NCI-H187 treated with DMSO at 0.1 percent for 48 hours (cell line): ENCODE measurements around the gene HTT-AS.

Source experiments
- DNase-seq: peaks from one replicate; lab custom pipeline; 2025; lab: John Stamatoyannopoulos, UW

Gene HTT-AS

DNA sequence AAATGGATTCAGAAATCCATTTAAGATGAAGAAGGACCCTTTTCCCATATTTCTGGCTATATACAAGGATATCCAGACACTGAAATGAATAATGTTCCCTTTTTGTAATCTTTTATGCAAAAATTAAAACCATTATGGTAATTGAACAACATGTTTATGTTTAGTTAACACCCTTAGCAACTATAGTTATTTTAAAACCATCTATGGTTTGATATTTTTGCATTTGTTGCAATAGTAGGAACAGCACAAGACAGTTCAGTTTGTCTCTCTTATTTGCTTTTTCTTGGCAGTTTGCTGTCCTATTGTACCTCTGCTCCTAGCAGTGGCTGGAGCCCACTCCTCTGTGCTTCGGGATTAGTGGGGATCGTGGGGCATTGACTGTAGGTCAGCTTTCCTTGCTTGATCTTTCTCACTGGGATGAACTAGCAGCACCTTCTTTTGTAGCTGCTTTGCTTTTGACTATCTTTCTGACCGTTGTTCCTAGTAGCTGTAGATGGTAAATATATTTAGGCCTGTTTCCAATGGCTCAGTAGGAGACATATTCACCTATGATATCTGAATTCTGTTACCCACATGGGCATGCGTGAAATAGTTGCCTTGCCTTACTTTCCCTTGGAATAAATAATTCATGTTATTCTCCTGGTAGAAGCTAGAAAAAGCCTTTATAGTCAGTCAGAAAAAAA, 12.9 kb upstream of the HTT-AS start:
- DNase-seq: no peak

DNA sequence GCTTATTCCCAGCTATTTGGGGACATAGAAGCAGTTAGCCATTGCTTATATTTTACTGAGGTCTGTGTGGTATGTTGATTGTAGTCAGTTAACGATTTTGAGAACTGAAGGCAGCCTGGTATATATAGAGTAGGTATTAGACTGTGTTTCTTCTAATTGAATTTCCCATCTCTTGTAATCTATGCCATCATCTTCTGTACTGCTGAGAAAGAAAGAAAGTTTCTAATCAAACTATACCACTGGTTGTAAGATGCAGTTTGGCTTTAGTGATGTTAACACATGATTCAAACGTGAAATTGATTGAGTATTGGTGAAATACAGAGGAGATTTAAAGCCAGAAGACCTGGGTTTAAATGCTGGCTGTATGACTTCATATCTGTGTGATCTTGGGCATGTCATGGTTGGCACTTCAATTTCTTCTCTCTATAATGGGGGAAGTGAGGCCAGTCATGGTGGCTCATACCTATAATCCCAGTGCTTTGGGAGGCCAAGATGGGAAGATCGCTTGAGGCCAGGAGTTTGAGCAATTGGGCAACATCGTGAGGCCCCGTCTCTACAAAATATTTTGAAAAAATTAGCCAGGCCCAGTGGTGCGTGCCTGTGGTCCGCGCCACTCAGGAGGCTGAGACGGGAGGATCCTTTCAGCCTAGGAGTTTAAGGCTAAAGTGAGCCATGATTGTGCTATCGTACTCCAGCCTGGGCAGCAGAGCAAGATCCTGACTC, 11.8 kb upstream of the HTT-AS start:
- DNase-seq: no peak

DNA sequence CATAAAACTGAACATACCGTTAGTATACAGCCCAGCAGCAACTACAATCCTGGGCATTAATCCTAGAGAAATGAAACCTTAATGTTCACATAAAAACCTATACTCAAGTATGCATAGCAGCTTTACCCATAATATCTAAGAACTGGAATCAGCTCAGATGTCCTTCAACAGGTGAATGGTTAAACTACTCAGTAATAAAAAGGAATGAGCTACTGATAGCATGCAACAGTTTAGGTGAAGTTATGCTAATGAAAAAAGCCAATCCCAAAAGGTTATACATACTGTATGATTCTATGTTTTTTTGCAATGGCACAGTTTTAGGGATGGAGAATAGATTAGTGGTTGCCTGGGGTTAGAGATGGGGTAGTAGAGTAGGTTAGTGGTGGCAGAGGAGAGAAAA, 9.4 kb upstream of the HTT-AS start:
- no peak for DNase-seq

DNA sequence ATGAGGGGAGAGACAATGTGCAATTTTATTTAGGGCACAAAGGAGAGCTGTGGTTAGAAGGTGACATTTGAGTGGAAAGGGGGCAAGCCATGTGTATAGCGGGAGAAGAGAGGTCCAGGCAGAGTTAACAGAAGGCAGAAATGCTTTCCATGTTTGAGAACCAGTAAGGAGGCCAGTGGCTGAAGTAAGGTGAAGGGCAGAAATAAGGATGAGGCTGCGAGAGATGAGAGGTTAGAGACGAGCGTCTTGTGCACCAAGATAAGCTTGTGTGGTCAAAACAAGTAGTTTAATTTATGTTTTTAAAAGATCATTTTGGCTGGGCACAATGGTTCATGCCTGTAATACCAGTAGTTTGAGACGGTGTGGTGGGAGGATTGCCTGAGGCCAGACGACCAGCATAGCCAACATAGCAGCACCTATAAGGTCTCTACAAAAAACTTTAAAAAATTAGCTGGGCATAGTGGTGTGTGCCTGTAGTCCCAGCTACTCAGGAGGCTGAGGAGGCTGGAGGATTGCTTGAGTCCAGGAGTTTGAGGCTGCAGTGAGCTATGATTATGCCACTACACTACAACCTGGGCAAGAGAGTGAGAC, 8.7 kb upstream of the HTT-AS start:
- DNase-seq: no peak

DNA sequence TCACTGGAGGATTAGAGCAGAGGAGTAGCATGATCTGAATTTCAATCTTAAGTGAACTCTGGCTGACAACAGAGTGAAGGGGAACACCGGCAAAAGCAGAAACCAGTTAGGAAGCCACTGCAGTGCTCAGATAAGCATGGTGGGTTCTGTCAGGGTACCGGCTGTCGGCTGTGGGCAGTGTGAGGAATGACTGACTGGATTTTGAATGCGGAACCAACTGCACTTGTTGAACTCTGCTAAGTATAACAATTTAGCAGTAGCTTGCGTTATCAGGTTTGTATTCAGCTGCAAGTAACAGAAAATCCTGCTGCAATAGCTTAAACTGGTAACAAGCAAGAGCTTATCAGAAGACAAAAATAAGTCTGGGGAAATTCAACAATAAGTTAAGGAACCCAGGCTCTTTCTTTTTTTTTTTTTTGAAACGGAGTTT, 5.4 kb upstream of the HTT-AS start:
- DNase-seq: no peak

DNA sequence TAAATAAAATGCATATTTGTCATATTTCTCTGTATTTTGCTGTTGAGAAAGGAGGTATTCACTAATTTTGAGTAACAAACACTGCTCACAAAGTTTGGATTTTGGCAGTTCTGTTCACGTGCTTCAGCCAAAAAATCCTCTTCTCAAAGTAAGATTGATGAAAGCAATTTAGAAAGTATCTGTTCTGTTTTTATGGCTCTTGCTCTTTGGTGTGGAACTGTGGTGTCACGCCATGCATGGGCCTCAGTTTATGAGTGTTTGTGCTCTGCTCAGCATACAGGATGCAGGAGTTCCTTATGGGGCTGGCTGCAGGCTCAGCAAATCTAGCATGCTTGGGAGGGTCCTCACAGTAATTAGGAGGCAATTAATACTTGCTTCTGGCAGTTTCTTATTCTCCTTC, 3.5 kb upstream of the HTT-AS start:
- DNase-seq: no peak

DNA sequence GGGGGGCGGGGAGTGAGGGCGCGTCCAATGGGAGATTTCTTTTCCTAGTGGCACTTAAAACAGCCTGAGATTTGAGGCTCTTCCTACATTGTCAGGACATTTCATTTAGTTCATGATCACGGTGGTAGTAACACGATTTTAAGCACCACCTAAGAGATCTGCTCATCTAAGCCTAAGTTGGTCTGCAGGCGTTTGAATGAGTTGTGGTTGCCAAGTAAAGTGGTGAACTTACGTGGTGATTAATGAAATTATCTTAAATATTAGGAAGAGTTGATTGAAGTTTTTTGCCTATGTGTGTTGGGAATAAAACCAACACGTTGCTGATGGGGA, 1.3 kb upstream of the HTT-AS start:
- no peak for DNase-seq

DNA sequence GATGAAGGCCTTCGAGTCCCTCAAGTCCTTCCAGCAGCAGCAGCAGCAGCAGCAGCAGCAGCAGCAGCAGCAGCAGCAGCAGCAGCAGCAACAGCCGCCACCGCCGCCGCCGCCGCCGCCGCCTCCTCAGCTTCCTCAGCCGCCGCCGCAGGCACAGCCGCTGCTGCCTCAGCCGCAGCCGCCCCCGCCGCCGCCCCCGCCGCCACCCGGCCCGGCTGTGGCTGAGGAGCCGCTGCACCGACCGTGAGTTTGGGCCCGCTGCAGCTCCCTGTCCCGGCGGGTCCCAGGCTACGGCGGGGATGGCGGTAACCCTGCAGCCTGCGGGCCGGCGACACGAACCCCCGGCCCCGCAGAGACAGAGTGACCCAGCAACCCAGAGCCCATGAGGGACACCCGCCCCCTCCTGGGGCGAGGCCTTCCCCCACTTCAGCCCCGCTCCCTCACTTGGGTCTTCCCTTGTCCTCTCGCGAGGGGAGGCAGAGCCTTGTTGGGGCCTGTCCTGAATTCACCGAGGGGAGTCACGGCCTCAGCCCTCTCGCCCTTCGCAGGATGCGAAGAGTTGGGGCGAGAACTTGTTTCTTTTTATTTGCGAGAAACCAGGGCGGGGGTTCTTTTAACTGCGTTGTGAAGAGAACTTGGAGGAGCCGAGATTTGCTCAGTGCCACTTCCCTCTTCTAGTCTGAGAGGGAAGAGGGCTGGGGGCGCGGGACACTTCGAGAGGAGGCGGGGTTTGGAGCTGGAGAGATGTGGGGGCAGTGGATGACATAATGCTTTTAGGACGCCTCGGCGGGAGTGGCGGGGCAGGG, 711 bp upstream of the HTT-AS start:
- no peak for DNase-seq

DNA sequence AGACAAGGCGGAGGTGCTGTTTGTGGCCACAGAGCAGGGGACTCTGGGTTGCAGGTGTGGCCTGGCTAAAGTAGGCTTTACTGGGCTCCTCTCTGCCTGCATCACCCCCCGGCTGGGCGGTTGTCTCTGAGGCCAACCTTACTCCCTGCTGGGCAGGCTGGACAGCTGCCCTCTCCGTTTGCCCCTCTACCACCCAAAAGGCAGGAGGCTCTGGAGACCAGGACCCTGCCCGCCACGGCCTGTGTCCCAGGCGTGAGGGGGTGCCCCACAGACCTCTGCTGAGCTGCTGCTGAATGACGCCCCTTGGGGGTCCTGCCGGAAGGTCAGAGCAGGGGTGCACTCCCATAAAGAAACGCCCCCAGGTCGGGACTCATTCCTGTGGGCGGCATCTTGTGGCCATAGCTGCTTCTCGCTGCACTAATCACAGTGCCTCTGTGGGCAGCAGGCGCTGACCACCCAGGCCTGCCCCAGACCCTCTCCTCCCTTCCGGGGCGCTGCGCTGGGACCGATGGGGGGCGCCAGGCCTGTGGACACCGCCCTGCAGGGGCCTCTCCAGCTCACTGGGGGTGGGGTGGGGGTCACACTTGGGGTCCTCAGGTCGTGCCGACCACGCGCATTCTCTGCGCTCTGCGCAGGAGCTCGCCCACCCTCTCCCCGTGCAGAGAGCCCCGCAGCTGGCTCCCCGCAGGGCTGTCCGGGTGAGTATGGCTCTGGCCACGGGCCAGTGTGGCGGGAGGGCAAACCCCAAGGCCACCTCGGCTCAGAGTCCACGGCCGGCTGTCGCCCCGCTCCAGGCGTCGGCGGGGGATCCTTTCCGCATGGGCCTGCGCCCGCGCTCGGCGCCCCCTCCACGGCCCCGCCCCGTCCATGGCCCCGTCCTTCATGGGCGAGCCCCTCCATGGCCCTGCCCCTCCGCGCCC, 920 bp downstream of the HTT-AS start:
- DNase-seq: no peak

DNA sequence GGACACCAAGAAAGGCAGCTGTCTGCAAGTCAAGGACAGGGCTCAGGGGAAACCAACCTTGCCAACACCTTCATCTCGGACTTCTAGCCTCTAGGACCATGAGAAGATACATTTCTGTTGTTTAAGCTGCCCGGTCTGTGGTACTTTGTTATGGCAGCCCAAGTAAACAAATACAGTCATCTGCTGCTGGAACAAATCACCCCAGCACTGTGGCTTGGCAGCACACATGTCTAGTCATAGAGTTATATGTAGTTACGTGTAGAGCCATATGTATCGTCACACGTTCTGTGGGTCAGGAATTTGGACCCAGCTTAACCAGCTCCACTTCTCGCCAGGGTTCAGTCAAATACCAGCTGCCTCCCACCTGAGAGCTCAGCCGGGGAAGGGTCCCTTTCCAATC, 2.5 kb downstream of the HTT-AS start:
- no peak for DNase-seq

DNA sequence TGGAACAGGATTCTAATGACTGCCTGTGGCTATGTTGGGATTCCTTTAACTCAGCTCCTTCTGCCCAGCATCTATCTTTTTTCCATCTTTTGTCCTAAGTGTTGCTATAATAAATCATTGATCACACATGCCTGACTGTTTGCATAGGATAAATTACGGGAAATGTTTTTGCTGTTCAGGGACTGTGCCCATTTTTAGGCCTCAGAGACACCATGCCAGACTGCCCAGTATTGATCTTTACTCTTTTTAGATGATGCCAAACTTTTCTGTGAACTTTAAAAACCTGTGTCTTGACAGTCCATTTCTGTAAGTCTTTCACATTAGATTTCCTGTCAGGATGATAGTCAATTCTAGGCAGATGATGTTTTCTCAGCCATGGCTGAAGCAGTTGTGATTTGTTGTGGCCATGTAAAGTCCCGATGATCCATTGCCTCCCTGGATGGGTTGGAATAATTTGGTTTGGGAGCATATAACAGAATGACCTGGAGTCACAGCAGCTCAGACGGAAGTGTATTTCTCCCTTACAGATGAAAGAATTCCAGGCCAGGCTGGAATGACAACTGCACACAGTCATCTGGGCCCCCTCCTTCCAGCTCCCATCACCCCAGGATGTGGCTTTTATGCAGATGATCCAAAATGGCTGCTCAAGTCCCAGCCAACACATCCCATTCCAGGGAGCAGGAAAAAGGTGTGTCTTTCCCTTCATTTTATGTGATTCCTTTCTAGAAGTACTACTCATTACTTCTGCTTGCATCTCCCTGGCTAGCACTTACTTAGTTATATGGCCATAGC, 3.4 kb downstream of the HTT-AS start:
- no peak for DNase-seq

DNA sequence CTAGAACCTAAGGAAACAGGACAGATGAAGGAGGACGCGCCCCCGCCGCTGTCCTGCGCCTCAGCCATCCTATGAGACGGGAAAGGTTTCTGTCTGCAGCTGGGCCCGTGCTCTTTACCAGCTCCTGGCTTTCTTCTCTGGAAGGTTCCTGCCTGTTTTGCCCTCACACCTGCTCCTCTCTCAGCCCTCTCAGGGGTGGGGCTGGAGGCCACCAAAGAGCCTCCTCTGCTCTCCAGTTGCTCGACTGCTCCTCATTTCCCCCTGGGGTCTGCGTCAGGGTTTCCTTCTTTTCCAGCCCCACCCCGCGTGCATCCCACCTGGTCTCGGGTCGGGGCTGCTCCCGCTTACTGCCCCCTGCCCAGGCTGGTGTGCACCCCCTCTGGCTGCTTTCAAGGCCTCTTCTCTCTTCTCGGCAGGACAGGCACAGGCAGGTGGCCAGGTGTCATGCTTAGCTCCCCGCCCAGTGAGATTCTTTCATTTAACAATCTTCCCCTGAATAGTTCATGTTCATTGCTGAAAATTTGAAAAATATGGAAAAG, 4.6 kb downstream of the HTT-AS start:
- DNase-seq: no peak

DNA sequence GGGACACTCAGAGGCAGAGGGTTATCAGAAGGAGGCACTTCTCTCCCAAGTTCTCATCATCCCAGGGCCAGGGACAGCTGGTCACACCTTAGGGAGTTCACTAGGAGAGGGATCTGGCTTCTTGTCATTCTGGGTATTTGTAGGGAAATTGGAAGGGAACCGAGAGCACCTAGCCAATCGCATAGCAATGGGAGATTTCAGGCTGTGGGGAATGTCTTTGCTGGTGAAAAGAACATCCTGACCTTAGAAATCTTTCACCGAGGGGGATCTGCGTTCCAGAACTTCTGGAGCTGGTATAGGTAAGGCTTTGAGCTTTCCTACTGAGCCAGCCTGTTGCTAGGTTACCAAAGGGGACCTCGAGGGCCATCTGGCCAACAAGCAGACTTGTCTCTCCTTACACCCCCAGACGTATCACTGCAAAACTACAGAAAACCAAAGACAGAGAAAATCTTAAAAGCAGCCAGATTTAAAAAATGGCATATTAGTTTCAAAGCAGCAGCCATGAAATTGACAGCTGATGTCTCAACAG, 6.8 kb downstream of the HTT-AS start:
- DNase-seq: no peak

DNA sequence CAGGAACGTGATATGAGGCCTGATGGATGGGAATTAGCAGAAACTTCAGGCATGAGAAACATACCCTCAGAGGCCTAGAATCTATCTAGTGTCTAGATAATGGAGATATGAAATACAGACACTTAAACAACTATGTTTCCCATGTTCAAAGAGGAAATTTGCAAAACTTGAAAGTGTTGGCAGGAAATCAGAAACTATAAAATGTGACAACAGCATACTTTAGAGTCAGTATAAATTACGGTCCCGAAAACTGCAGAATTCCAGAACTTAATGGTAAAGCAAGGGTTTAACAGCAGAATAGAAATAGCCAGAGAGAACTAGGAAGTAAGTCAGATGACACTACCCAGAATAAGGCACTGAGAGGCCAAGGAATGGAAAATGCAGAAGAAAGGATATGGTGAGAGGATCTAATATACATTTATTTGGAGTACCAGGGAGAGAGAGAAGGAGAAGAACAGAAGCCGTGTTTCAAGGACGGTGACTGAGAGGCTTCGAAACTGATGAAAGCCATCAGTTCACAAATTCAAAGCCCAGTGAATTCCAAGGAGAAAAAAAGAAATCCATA, 7.4 kb downstream of the HTT-AS start:
- no peak for DNase-seq

DNA sequence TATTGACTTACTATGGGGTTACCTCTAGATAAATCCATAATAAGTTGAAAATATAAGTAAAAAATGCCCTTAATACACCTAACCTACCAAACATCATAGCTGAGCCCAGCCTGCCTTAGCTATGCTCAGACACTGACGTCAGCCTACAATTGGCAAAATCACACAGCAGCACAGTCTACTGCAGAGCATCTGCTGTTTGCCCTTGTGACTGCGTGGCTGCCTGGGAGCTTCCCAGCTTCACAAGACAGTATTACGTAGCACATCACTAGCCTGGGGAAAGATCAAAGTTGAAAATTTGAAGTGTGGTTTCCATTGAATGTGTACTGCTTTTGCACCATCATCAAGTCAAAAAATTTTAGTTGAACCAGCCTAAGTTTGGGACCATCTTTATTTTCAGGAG, 8.8 kb downstream of the HTT-AS start:
- DNase-seq: no peak

DNA sequence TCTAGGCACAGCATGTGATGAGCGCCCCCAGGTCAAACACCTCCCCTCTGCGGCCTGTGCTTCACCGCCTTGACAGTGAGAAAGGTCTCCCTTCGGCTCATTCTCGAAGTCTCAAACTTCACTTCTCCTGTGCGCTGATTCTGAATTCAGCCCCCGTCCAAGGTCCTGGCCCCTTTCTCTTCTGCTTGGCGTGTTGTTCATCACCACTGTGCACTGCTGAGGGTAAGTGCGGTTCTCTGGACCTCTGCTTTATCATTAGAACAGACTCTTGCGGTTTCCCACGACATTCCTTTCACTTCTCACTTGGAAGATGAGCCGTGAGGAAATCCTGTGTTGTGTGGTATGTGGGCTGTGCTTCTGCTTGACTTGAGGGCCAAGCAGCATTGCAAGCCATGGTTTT, 11.9 kb downstream of the HTT-AS start:
- DNase-seq: no peak

DNA sequence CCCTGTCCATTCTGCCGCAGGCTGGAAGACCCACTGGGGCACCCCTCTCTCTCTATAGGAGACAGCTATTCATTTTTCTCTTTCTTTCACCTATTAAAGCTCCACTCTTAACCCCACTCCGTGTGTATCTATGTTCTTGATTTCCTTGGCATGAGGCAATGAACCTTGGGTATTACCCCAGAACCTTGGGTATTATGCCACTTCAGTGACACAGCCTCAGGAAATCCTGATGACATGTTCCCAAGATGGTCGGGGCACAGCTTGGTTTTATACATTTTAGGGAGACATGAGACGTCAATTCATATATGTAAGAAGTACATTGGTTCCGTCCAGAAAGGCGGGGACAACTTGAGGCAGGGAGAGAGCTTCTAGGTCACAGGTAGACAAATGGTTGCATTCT, 13.4 kb downstream of the HTT-AS start:
- no peak for DNase-seq

DNA sequence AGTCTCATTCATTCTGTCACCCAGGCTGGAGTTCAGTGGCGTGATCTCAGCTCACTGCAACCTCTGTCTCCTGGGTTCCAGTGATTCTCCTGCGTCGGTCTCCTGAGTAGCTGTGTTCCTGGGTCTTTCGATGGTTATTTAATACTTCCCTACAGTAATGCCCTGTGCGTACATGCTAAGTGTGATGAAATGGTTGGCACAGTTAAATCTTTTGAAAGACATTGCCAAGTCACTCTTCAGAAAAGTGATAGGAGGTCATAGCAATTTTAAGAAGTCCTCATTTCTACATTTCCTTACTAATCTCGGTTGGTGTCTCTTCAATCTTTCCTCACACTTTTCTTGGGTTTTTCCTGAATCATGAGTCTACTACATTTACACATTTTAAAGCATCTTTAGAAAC, 14.4 kb downstream of the HTT-AS start:
- no peak for DNase-seq

DNA sequence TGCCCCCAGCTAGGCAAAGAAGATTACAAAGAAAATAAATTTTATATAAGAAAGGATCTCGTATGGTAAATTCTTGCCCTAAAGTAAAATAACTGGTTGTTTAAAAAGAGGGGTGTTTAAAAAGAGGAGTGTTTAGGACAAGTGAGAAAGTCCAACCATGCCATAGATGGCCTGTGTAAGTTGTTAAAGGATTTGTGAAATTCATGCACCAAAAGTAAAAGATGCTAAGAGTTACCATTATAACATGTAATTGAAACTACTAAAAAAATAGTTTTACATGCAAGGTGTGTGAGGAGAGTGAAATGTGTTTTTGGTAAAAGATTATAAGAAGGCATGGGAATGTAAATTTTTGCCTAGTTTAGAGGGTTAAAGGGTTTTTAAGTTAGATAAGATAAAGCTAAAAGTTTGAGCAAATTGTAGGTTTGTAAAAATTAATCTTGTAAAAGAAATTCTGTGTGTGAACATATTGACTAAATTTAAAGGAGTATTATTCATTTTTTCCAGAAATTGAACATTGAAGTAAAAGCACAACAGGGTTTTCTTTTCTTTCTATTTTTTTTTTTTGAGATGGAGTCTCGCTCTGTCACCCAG, 20.1 kb downstream of the HTT-AS start:
- no peak for DNase-seq
